Bone marrow (tissue), 2 donors: ENCODE measurements around the gene C11orf54.

ENCODE experiments used
- DNase-seq, 2 donors: peaks; one replicate each; lab custom pipeline; 2025; lab: John Stamatoyannopoulos, UW

C11orf54 gene

DNA sequence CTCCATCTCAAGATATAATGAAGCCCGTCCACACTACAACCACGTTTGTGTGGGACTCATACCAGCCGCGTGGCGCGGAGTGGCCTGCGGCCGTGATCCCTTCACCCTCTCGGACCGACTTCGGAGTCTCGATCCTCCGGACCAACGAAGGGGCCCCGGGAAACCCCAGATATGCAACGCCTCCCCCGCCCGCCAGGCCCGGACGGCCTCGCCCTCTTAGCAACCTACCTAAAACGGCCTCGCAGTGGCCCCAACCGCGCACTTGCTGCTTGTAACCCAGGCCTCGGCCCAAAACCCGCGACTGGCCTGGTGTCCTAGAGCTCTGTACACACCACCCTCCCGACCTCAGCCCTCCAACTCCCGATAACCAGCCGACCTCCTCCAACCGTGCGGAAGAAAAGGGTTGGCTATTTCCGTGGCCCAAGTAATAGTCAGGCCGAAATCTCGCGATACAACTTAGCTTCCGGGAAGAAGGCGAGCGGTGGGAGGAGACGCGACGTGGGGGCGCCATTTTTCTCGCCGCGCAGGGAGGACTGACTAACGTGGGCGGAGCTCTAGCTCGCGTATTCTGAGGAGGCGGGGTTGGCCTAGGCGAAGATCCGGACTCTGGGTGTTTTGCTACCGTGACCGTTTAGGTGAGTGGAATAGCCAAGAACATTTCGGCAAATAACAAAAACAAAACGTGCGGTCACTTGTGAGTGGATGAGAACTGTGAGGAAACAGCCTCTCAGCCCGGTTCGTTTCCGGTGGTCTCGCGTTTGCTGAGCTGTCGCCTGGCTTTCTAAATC lies at the start of gene C11orf54, which contains the start of gene TAF1D:
C11orf54 (plus strand) TSS at position 579 of the 788 bp plus-strand sequence. CDS start 5,722 bp downstream, outside the sequence.
TAF1D (minus strand) TSS at position 402 of the 788 bp plus-strand sequence. CDS start 2,191 bp downstream, outside the sequence.
- peak; percentile 83 to 98 for DNase-seq

GRCh38 chr11:93694109-93694508 lies 47.4 kb upstream of the C11orf54 start:
- DNase-seq = no peak

- DNase-seq = no peak
These were observed 46.9 kb upstream of the C11orf54 start for GRCh38 chr11:93694557-93694956.

GRCh38 chr11:93697611-93698010 lies 43.9 kb upstream of the C11orf54 start:
- no peak for DNase-seq

- DNase-seq = no peak
These were observed 40.6 kb upstream of the C11orf54 start for GRCh38 chr11:93700830-93701229.

GRCh38 chr11:93704237-93704636 lies 37.2 kb upstream of the C11orf54 start:
- DNase-seq = no peak

GRCh38 chr11:93710239-93710638 lies 31.2 kb upstream of the C11orf54 start:
- no peak for DNase-seq

DNA sequence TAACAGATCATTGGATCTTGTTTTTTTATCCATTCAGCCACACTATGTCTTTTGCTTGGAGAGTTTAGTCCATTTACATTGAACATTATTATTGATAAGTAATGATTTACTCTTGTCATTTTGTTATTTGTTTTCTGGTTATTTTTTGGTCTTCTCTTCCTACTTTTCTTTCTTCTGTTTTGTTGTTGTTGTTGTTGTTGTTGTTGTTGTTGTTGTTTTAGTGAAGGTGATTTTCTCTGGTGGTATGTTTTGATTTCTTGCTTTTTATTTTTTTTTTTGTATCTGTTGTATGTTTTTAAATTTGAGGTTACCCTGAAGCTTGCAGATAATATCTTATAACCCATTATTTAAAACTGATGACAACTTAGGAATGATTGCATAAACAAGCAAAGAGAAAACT lies 28.8 kb upstream of the C11orf54 start:
- DNase-seq = no peak

GRCh38 chr11:93715797-93716396 lies 25.6 kb upstream of the C11orf54 start:
- DNase-seq = no peak

GRCh38 chr11:93717501-93717900 lies 24.0 kb upstream of the C11orf54 start:
- DNase-seq = no peak

DNA sequence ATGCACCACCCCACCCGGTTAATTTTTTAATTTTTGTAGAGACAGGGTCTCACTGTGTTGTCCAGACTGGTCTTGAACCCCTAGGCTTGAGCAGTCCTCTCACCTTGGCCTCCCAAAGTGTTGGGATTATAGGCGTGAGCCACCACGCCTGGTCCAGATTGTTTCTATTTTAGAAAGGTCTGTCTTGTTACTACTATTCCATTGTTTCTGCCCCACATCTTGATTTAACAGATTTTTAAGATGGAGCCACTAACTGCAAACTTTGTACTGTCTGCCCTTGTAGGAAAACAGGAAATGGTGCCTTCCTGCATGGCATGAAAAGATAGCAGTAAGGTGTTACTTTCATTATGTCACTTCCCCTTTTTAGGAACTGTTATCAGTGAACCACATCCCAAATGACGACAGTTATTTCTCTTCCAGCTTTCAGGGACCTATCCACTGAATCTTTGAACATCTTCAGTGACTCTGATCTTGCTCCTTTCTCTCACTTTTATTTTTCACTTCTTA lies 23.4 kb upstream of the C11orf54 start:
- peak in 1 of 2 donors; percentile 78 for DNase-seq

- DNase-seq = no peak
These were observed 22.2 kb upstream of the C11orf54 start for GRCh38 chr11:93719310-93719709.

DNA sequence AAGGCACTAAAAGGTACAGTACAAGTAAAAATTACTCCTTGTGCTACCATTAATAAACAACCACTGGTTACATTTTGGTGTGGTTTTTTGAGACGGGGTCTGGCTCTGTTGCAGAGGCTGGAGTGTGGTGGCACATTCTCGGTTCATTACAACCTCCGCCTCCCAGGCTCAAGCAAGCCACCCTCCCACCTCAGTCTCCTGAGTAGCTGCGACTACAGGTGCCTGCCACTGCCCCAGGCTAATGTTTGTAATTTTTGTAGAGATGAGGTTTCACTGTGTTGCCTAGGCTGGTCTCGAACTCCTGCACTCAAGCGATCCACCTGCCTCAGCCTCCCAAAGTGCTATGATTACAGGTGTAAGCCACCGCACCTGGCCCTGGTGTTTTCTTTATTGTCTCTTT lies 20.9 kb upstream of the C11orf54 start:
- no peak for DNase-seq

GRCh38 chr11:93724089-93724488 lies 17.4 kb upstream of the C11orf54 start:
- DNase-seq = no peak

DNA sequence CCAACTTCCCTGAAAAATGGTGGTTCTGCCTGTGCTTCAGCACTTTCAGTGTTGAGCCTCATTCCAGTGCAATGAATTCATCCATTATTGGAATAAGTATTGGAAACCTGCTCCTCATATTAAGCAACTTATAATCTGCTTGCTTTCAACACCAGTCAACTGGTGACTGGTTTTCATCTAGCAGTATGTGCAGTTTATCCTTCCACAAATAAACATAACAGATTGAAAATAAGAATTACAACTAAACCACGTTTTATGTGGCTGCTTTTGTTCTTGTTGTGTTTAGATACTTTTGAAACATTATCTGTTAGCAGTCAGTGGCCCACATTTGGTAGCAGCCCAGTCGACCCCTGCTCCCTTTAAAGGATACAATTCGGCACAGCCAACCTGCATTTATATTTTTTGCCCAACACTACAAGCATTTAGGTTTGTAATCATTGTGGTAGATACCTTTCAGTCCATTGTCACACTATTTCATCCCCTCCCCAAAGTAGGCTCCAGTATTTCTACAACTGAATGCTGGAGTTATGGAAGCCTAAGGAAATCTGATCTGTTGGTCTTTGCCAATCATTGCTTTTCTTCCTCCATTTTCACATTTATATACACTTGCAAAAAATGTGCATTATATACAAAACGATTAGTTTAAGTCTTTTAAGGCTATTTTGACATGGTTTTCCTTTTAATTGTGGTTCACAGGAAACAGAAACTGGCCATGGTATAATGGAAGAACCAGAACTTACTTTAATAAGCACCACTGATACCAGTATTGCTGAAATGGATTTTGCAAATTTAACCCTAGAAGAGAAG lies 13.3 kb upstream of the C11orf54 start:
- DNase-seq = no peak

DNA sequence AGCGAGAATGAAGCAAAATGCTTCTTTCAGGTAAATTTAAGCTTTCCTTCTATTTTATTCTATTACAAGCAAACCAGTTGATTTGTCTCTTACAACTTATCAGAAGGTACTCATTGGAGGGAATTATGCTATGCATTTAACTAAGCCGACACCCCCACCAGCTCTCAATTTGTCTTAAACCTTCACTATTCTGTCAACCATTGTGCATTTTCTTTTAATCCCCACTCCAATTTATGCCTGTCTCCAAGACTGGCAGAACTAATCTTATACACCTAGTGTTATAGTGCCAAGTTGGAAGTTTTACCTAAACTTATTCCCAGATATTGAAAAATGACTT lies 12.7 kb upstream of the C11orf54 start:
- DNase-seq = no peak

DNA sequence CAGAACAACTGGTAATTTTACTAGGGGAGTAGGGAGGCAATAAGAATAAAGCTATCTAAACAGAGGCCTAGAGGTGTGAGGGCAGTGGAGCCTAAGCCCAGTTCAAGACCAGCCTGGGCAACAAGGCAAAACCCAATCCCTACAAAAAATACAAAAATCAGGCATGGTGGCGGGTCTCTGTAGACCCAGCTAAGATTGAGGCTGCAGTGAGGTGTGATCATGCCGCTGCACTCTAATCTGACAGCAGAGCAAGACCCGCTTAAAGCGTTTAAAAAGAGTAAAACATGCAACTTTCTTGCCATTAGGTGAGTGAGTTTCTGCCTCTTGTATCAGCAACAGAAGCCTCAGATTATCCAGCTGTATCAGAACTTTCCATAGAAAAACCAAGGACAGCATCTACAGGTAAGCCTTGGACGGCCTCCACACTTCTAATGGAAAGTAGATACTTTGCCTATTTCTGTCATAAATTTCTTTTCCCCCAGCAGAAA lies 12.3 kb upstream of the C11orf54 start:
- no peak for DNase-seq

DNA sequence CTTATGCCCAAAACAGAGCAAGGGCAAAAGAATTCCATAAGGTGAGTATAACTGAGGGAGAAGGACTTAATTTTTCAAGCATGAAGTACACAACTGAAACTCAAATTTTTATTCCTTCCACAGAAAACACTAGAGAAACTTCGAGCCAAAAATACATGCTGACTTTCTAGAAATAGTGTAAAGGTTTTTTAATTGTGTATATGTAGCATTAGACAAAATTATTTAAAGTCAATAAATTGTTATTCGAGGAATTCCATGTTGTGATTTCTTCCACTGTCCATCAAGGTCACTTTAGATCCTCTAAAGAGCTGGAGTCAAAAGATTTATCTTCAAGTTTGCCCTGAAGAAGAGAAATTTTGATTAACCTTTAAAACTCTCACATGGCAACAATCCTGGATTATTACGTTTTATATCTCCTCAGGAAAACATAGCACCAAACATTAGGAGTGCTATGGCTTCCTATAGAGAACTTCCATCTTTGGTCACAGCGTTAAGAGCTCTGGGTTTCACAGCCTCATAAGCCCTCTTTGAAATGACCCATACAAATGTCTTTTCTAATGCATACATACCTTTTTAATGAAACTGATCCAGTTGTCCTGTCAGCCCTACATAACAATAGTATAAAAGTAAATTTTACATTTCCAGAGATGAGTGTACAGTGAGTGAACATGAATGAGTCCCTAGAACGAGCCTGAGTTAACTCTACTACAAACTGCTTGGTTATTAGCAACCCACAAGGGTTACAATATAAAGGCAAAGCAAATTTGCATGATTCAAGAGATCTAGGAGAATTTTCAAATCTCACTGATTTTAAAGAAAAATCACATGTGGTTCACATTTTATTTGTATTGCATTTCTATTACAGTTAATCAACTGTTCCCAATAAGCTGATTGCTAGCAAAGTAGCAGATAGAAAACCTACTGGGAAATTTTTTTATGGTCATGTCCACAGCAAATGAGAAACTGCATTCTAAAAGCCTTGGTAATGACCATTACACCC lies 11.1 kb upstream of the C11orf54 start:
- DNase-seq = no peak

DNA sequence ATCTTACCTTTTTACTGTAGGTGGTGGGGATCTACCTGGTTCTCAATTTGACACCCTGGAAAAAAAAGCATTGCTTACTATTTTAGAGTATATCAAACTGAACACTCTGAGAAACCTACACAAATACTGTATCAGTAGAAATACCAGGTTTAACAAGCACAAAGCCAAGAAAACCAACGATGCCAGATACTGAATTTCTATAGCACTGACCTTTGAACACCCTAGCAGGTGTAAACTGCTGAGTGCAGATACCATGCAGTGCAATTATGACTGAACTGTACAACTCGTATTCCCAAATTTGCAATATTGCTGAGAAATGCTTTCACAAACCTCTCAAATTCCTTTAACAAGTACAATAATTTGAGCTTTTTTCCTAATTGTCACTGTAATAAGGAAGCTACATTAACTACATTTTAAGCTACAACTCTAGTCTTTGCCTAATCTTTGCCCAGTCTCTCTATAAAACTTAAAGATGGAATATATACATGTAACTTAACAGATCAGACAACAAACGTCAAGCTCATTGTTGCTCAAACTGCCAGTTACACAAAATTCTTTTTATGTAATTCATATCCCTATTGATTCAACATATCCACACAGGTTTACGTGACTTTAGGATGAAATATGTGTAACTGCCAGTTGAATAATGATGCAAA lies 9.1 kb upstream of the C11orf54 start:
- DNase-seq = no peak

DNA sequence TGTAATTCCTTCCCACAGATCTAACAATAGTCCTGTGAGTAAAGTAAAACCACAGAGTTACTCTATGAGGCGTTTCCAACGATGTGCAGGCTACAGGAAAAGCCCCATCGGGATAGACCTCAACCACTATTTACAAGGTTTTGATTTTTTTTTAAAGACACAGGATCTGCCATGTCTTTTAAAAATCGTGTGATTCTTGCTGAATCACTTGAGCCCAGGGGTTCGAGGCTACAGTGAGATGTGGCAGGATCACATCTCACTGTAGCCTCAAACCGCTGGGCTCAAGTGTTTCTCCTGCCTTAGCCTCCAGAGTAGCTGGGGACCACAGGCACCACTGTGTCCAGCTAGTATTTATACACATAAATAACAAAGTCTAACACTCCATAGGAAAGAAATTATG lies 8.0 kb upstream of the C11orf54 start:
- no peak for DNase-seq
